SK-N-MC (cell line): ENCODE data around the gene DUSP9.

Experiments
- EZH2 ChIP-seq: fragments of 200-600 bp; sonication (generic); IDR thresholded peaks from one replicate; pipeline ENCODE4 v1.6.1; 2017; ENCODE audit warnings: antibody characterized with exemption
- FOXP2 ChIP-seq: optimal IDR thresholded peaks from 2 replicates; pipeline ENCODE3; 2011; ENCODE audit warnings: mild to moderate bottlenecking, moderate library complexity; ENCODE audit not compliant: insufficient read depth; ENCODE audit errors: extremely low read length, control extremely low read depth
- POLR2AphosphoS5 ChIP-seq: IDR thresholded peaks from 2 replicates; pipeline ENCODE4 v1.6.1; 2012; ENCODE audit warnings: mild to moderate bottlenecking, low read depth, low read length, borderline replicate concordance

DNA sequence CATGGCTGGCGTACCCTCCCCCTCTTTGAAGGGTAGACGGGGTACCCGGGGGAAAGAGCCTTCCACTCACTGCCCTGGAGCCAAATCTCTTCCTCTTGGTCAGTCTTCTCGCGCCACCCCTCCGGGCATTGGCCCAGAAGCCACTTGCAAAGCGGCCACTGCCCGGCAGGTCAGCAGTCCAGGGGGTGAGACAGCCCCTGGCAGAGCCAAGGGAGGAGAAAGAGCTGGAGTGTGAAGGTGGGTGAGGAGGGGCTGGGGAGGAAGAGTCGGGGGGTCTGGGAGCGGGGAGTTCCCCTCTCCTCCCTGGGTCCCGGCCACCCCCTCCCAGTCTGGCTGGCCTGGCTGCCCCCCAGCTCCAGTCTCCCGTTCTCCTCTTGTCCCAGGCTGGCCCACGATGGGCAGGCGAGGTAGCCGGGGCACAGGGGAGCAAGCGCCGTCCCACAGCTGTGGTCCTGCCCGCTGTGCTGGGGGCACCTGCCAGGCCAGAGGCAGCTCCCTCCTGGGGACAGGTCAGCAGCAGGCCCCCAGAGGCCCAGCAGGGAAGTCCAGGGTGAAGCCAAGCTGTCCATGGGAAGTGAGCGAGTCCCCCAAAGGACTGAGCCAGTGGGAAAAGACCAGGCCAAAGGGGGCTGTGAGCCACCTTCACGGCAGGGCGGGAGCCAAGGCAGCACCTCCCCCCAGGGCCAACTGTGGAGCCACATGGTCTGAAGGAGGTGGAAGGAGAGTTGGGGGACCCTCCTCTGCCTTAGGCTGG lies 21.6 kb upstream of the DUSP9 start:
- TF ChIP-seq EZH2 (no peak), POLR2AphosphoS5 (no peak), FOXP2 (no peak)
